Ishikawa (cell line): ENCODE measurements around the gene MACROD2.

Experiments used
- CEBPB ChIP-seq: IDR thresholded peaks from 2 replicates; pipeline ENCODE4 v1.6.1; 2012
- EGR1 ChIP-seq: IDR thresholded peaks from 2 replicates; pipeline ENCODE4 v1.6.1; 2012
- EP300 ChIP-seq: IDR thresholded peaks from 2 replicates; pipeline ENCODE4 v1.6.1; 2012; ENCODE audit warnings: borderline replicate concordance
- REST ChIP-seq: IDR thresholded peaks from 2 replicates; pipeline ENCODE4 v1.6.1; 2012; ENCODE audit warnings: low read depth, mild to moderate bottlenecking
- TAF1 ChIP-seq: IDR thresholded peaks from 2 replicates; pipeline ENCODE4 v1.6.1; 2012; ENCODE audit warnings: low read depth, mild to moderate bottlenecking
- TCF12 ChIP-seq: IDR thresholded peaks from 2 replicates; pipeline ENCODE4 v1.6.1; 2012; ENCODE audit warnings: low read depth
- USF1 ChIP-seq: IDR thresholded peaks from 2 replicates; pipeline ENCODE4 v1.6.1; 2012
- YY1 ChIP-seq: IDR thresholded peaks from 2 replicates; pipeline ENCODE4 v1.6.1; 2012; ENCODE audit warnings: low read depth
- ZBTB7A ChIP-seq: IDR thresholded peaks from 2 replicates; pipeline ENCODE4 v1.6.1; 2012; ENCODE audit warnings: low read depth

GRCh38 chr20:15415908-15416307 lies 1420.6 kb downstream of the MACROD2 start:
- TF ChIP-seq TAF1 = no peak
- no peak for TF ChIP-seq YY1
- no peak for TF ChIP-seq ZBTB7A
- TF ChIP-seq CEBPB = no peak
- TF ChIP-seq TCF12 = no peak
- TF ChIP-seq EGR1 = no peak
- no peak for TF ChIP-seq REST
- no peak for TF ChIP-seq EP300
- no peak for TF ChIP-seq USF1
